Measurements from ENCODE around the gene TANGO2. TPM values are rescaled to one million over a fixed set of nuclear protein-coding genes. Genes with fewer than 3 reads are reported as not detected.

Gene TANGO2
- total and polyA plus RNA-seq, 9 of the 15 experiments (the other 6 are each of a cell fraction or from before 2014, with no cell fraction given): 15.5 to 94.9 (median 70.1) TPM

- TF ChIP-seq PCBP2 (IDR thresholded peaks at IDR 0.05; ENCODE audit: low read depth, low read length, poor library complexity, severe bottlenecking) (no peak), SMAD1 (IDR thresholded peaks at IDR 0.05; ENCODE audit: low read depth, low read length, partially characterized antibody) (no peak), TCF15 (CRISPR knock-in tag; IDR thresholded peaks at IDR 0.05) (0 out of 2 replicates have a peak, but pooled peaks have one; percentile 33), ARNT (IDR thresholded peaks at IDR 0.05) (peak in 1 of 2 experiments; percentile 24; a peak in 1 of 4 replicates), NR4A1 (CRISPR knock-in tag; IDR thresholded peaks at IDR 0.05) (peak; percentile 80; the same call in 1 of the 2 replicates), NR4A1 (tag; IDR thresholded peaks at IDR 0.05) (no peak), ZC3H8 (IDR thresholded peaks at IDR 0.05) (0 out of 2 replicates have a peak, but pooled peaks have one; percentile 54), TEAD1 (CRISPR knock-in tag; IDR thresholded peaks at IDR 0.05) (no peak), USF2 (CRISPR knock-in tag; IDR thresholded peaks at IDR 0.05) (no peak), ZNF76 (CRISPR knock-in tag; IDR thresholded peaks at IDR 0.05; ENCODE audit: borderline replicate concordance) (no peak), ERF (CRISPR knock-in tag; IDR thresholded peaks at IDR 0.05) (0 out of 2 replicates have a peak, but pooled peaks have one; percentile 49), MCM5 (IDR thresholded peaks at IDR 0.05; ENCODE audit: low read depth) (no peak), ZNF384 (IDR thresholded peaks at IDR 0.05; ENCODE audit: low read depth, low read length) (peak; percentile 99), CHD7 (IDR thresholded peaks at IDR 0.05; ENCODE audit: low read depth, low read length) (no peak), NR2F6 (CRISPR knock-in tag; IDR thresholded peaks at IDR 0.05) (no peak)
Observed at GRCh38 chr22:20057596-20058268, 36.8 kb downstream of the TANGO2 start (continued).

Data from K562 (cell line).